Activated T-cell treated with anti-CD3 and anti-CD28 coated beads, Interleukin-2, amount 50 U/mL, for 48 hours (primary cell): ENCODE measurements around the gene PRPSAP2.

Experiments used
- DNase-seq, 2 experiments: peaks; one replicate each; pipeline ENCODE4 v3.0.0-alpha.2; 2020

The PRPSAP2 gene

GRCh38 chr17:18963126-18964017, 105.4 kb downstream of the PRPSAP2 start:
- DNase-seq: peak in 1 of 2 experiments; percentile 37

DNA sequence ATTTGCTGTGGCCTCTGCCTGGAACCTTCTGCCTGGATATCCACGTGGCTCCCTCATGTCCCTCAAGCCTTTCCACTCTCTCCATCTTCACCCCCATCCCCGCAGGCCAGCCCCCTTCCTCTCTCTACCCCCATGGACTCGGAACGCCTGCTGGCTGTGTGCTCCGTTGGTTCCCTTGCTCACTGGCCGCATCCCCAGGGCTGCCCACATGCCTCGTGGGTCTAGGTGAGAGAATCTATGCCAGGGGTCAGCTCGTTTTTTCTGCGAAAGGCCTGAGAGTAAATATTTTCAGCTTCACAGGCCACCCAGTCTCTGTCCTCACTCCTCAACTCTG, 106.1 kb downstream of the PRPSAP2 start:
- no peak for DNase-seq

GRCh38 chr17:18964550-18964949, 106.6 kb downstream of the PRPSAP2 start:
- DNase-seq: no peak

DNA sequence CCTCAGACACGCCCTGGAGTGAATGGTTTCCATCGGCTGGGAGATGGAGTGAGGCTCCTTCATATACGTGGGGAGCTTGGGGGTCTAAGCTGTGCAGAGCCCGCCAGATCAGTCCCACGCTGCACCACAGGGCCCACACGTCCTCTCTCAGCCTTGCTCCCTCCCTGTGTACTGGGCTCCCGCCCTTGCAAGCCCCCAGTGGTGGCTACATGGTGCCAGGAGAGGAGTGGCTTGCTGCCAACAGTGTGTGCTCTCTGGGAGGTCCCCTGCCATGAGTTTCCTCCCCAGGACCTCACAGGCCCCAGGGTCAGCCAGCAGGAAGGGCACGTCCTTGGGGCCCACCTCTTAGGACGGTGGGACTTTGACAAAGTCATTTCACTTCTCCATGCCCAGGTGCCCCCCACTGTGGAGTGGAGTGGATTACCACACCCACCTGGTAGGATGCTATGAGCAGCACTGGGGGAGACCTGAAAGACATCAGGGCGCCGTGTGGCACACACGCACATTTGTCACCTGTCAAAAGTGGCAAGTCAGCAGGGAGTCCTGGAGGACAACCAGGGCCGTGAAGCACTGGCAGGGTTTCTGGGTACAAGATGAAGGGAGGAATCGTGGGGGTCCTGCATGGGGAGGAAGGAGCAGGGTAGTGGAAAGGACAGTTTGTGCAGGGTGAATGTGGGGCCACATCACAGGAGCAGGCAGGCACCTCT, 107.8 kb downstream of the PRPSAP2 start:
- no peak for DNase-seq

DNA sequence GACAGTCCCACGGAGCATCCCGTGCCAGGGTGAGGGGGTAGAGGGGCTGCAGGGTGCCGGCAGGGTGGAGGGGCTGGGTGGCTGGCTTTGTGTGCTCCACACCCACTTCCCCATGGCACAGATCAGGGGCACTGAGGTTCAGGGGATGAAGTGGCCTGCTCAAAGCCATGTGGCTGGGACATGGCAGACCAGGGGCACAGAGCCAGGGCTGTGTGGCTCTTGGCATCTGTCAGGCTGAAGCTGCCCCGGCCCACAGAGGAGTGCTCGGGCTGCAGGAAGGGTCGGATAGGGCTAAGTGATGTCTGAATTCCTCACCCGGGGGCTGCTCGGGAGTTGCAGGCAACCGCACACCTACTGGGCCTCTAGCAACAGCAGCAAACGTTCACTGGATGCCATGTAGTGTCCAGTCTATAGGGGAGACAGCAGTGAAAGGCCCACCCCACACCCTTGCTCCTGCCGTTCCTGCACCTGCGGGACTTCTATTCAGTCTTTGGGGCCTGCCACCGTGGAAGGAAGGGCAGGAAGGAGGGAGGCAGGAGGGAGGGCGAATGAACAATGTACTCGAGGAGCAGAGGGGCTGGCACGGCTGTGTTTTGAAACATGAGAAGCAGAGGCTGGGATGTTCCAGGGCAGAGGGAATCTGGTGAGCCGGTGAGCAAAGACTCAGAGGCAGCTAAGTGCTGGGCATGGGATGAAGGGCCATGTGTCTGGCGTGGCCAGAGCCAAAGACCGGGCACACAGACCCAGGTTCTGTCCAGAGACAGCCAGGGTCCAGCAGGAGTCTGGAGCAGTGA, 109.1 kb downstream of the PRPSAP2 start:
- no peak for DNase-seq

- DNase-seq: no peak
Observed at GRCh38 chr17:18967916-18968315, 110.0 kb downstream of the PRPSAP2 start.

DNA sequence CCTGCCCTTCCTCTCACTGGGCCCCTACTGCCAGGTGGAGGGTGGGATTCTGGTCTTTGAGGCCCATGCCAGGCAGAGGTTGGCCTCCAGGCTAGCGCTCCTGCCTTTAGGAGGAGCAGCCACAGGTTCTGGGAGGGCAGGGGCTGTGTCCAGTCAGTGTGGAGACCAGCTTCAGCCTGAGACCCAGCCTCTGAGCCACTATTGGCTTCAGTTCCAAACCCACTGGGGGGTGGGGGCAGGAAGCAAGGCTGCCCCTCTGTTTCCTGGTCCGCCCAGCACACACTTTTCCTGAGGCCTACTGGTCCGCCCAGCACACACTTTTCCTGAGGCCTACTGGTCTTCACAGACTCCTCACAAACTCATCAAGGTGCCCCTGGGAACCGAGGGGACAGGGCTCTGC, 110.4 kb downstream of the PRPSAP2 start:
- DNase-seq: no peak

DNA sequence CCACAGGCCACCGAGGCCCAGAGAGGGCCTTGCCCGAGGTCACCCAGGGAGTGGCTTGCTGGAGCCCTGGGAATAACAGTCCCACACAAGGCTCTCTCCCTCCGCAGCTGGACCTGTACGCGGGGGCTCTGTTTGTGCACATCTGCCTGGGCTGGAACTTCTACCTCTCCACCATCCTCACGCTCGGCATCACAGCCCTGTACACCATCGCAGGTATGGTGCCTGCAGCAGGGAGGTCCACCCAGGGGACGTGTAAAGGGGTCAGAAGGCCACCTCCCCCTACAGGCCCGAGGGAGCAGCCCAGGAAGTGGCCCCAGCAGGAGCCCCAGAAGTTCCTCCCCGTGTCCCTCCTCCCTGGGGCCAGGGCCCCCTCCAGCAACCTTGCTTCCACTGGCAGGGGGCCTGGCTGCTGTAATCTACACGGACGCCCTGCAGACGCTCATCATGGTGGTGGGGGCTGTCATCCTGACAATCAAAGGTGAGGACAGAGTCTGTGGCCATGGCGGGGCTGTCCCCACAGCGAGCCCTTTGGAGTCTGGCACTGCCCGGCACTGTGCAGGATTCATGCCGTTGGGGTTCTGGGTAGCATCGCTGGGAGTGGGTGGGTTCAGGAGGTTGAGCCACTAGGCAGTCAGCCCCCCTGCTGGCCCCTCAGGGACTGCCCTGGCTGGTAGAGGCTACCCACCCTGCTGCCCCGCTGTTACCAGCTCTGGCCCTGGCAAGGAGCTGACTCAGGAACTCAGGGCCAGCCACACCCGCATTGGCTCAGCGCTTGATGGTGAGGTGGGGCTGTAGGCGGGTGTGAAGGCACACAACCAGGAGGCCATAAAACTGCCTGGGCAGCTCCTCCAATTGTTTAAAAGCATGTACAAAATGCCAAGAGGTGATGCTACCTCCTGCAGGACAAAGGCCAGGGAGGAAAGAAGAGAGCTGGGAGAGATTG, 111.3 kb downstream of the PRPSAP2 start:
- no peak for DNase-seq

DNA sequence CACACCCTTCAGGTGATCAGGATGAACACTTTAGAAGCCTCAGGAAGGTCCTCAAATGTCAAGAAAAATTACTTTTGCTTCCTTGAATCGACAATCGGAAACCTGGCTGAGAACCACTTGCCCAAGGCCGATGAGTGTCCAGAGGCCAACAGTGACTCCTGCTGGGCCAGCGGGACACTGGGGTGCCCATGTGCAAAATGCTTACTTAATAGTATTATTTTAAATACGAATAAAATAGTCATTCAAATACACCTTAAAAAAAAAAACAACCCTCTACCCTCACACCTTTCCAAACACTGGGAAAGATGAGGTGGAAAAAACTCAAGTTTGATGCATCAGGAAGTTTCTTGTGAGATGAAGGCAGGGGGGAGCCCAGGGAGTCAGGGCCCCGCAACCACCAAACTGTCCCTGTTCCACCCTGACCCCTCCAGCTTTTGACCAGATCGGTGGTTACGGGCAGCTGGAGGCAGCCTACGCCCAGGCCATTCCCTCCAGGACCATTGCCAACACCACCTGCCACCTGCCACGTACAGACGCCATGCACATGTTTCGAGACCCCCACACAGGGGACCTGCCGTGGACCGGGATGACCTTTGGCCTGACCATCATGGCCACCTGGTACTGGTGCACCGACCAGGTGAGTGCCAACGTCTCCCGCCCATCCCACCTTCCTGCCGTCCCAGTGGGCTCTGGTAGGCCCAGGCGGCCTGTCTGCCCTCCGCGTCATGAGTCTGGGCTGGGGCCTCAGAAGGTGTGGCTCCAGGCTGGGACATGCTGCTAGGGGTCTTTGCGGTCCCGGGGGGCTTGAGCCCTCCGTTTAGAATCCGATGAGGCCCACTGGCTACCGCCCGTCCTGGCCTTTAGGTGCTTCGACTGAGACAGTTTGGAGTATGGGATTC, 112.9 kb downstream of the PRPSAP2 start:
- no peak for DNase-seq

- no peak for DNase-seq
Observed at GRCh38 chr17:18971801-18972200, 113.9 kb downstream of the PRPSAP2 start.

- peak; percentile 53 to 68 for DNase-seq
Observed at GRCh38 chr17:18974407-18975149, 116.6 kb downstream of the PRPSAP2 start.

DNA sequence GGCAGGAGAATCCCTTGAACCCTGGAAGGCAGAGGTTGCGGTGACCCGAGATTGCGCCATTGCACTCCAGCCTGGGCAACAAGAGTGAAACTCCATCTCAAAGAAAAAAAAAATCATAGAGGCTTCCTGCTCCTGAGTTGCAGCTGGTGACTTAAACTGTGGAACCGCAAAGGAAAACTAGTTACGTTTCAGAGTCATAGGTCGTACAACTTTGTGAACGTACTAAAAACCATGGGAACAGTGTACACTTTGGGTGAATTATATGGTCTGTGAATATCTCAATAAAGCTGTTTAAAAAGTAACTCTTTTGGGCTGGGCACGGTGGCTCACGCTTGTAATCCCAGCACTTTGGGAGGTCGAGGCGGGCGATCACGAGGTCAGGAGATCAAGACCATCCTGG, 117.7 kb downstream of the PRPSAP2 start:
- no peak for DNase-seq

GRCh38 chr17:18976201-18976600, 118.3 kb downstream of the PRPSAP2 start:
- no peak for DNase-seq

GRCh38 chr17:18977021-18977420, 119.1 kb downstream of the PRPSAP2 start:
- no peak for DNase-seq

DNA sequence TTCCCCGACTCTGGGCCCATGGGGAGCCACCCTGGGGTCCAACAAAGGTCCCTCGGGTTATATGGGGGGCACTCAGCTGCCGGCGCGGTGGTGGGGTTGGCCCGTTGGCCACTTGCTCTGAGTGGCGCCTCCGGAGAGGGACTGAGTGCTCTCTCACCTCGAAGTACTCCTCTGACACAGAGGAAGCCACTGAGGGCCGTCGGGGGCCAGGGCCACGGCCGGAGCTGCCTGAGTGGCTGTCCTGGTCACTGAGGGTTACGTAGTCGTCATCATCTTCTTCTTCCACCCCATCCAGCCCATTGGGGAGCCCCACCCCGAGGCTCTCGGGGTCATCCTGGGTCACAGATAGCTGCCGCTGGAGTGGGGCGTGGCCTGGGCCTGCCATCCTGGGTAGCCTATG, 119.7 kb downstream of the PRPSAP2 start:
- DNase-seq: no peak

DNA sequence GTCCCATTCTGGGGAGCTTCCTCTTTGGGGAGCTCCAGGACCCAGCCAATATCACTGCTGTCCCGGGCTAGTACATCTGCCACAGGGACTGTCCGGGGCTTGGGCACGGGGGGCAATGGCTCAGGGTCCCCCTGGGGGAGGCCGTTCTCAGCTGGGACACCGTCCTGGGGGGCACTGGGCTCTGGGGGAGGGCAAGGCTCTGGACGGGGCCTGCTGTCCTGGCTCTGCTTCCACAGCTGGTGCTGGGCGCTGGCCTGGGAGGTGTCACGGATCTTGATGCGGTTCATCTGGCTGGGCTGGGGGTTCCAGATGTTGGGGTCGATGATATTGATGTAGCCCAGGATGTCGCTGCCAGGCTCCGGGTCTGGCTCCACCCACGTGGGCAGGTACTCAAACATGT, 120.1 kb downstream of the PRPSAP2 start:
- no peak for DNase-seq

DNA sequence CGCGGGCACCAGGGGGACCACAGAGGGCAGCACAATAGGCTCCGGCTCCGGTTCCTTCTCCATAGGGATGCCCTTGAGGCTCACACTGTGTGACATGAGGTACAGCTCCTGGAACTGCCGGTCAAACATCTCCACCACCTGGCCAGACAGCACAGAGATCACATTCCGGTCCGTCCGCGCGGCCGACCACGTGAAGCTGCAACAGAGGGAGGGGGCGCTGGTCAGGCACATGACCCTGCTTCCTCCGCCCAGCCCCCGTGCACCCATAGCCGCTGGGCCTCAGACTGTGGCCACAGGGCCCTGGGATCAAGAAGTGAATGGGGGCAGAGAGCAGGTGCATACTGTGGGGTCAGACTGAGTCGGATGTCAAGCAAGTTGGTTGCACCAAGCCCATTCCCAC, 120.7 kb downstream of the PRPSAP2 start:
- no peak for DNase-seq
